LNCaP clone FGC (cell line): ENCODE data around the gene CIDEA.

Experiments used
- DNase-seq: peaks from one replicate; pipeline ENCODE4 v3.0.0-alpha.2; 2011; ENCODE audit warnings: low read depth
- H3K4me3 ChIP-seq: 2 replicates; pipeline ENCODE4 v1.5.1; 2011; ENCODE audit warnings: mild to moderate bottlenecking, low read depth, low read length, control low read depth
- CTCF ChIP-seq: IDR thresholded peaks from 2 replicates; pipeline ENCODE4 v1.5.1; 2012; ENCODE audit warnings: mild to moderate bottlenecking; ENCODE audit not compliant: control insufficient read depth, insufficient read depth; ENCODE audit errors: extremely low read depth

CIDEA gene

GRCh38 chr18:12287684-12288402 is 33.7 kb downstream of the CIDEA start:
- no peak for TF ChIP-seq CTCF
- DNase-seq, result no peak
- peak overlapping the region; percentile 29 for H3K4me3 ChIP-seq

- no peak overlapping the region for H3K4me3 ChIP-seq
- DNase-seq, result no peak
- no peak for TF ChIP-seq CTCF
Measured at GRCh38 chr18:12288403-12288755, 34.2 kb downstream of the CIDEA start.

GRCh38 chr18:12290086-12290485 is 35.9 kb downstream of the CIDEA start:
- no peak overlapping the region for H3K4me3 ChIP-seq
- no peak for DNase-seq
- no peak for TF ChIP-seq CTCF

- no peak overlapping the region for H3K4me3 ChIP-seq
- no peak for DNase-seq
- no peak for TF ChIP-seq CTCF
Measured at GRCh38 chr18:12291161-12291560, 37.0 kb downstream of the CIDEA start.

- no peak overlapping the region for H3K4me3 ChIP-seq
- TF ChIP-seq CTCF, result no peak
- no peak for DNase-seq
Measured at GRCh38 chr18:12291690-12292089, 37.5 kb downstream of the CIDEA start.

- no peak for DNase-seq
- no peak for TF ChIP-seq CTCF
- H3K4me3 ChIP-seq, result no peak overlapping the region
Measured at GRCh38 chr18:12293831-12294230, 39.7 kb downstream of the CIDEA start.
